Colon (tissue), 2 donors: Measurements from ENCODE around the gene PROZ.

ENCODE experiments used
- FAIRE-seq: peaks from 2 replicates; lab custom pipeline; 2012; peaks lifted over from hg19 to GRCh38; lab: Jason Lieb, UNC
- donor health status: control.
- donor health status: control.

PROZ gene

DNA sequence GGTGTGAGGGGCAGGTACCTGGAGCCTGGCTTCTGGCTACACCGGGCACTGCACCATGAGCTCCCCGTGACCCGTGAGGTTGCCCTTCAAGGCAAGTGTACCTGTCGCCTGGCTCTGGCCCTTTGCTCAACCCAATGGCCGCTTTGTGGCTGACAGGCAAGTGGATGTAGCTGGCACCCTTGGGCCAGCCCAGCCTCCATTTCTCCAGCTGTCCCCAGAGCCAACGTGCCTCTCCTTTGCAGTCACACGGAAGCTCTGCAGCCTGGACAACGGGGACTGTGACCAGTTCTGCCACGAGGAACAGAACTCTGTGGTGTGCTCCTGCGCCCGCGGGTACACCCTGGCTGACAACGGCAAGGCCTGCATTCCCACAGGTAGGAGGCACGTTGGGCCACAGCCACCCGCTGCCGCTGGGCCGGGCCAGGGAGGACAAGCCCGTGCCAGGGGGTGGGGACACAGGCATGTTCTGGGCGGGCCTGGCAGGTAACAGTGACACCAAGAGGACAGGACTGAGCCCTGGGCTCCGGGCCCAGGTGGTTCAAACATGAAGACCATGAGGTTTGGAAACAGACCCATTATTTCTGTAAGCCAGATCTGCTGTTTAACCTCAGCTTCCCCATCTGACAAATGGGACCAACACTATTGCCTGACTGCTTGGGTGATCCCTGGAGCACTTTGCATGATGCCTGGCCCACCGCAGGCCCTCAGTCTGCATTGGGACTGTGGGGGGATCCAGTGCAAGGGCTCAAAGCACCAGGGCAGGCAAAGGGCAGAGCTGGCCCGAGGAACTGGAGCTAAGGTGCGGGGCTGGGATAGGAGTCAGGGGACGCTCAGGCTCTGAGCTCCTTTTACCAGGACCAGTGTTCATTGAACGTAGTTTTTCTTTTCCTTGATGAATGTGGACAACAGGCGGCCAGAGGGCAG, 17.5 kb upstream of the PROZ start:
- FAIRE-seq = no peak

DNA sequence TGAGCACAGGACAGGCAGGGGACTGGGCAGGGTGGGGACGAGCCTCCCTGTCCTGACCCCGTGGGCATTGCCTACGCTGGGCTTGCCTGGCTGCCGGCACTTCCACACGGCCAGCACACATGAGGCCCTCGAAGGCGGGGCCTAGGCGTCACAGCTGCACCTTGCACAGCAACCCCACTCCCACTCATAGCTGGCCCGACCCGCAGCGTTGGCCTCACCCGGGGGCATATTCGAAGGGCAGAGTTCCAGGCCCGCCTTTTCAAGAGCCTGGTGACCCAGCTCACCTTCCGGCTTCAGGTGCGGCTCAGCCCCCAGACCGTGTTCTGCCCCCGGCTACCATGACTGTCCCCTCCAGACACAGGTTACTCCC, 16.9 kb upstream of the PROZ start:
- no peak for FAIRE-seq

DNA sequence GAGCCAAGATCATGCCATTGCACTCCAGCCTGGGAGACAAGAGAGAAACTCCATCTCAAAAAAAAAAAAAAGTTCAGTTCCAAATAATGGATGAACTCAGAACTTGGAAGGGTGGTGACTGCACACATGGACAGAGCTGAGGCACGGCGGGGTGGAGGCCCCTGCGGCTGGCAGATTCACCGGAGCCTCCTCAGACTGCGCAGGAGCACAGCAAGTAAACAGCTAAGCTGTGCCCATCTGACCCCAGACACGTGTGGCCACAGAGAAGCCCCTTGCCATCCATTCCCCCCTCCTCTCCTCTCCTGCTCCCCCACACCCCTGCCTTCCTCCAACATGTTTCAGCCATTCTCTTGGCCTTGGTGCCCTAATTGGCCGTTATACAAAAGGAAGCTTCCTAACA, 15.6 kb upstream of the PROZ start:
- no peak for FAIRE-seq

DNA sequence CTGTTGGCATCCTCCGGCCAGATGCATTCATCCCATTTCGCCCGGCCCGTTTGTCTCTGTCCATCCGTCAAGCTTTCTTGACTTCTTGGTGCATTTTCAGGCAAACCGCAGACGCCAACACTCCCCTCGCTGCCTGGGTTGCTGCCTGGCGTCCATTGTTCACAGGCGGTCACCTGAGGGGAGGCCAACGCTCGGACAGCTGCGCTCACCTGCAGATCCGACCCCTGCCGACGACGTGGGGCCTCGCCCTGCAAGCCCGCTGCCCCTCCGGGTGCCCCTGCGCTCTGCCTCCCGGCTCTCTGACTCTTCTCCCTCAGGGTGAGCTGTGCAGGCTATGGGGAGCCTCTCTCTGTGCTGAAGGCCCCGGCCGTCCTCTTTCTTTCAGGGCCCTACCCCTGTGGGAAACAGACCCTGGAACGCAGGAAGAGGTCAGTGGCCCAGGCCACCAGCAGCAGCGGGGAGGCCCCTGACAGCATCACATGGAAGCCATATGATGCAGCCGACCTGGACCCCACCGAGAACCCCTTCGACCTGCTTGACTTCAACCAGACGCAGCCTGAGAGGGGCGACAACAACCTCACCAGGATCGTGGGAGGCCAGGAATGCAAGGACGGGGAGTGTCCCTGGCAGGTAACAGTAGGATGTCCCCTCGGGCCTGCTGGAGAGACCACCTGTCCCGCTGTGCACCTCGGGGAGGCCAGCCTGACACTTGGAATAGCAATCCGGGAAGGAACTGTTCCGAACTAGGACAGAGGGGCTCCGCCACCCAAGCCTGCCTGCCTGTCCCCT, 14.8 kb upstream of the PROZ start:
- no peak for FAIRE-seq

DNA sequence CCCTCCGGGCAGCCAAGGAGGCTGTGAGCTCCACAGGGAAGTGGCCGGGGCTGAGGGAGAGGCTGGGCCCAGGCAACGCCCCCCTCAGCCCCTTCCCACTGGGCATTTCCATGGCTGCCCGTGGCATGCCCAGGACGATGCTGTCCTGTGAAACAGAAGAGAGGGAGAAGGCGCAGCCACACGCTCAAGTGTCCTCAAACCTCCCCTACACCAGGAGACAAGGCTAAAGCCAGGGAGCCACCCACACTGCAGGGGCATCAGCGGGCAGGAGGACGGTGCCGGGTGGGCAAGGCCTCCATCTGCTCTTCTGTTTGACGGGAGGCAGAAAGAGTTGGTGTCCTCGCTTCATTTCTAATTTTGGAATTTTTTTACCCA, 14.2 kb upstream of the PROZ start:
- no peak for FAIRE-seq

DNA sequence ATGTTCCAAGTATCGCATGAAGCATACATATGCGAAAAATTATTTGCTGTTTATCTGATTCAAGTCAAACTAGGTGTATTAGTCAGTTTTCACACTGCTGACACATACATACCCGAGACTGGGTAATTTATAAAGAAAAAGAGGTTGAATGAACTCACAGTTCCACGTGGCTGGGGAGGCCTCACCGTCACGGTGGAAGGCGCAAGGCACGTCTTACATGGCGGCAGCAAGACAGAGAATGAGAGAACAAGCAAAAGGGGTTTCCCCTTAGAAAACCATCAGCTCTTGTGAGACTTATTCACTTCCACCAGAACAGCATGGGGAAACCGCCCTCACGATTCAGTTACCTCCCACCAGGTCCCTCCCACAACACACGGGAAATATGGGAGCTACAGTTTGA, 13.0 kb upstream of the PROZ start:
- FAIRE-seq = no peak

DNA sequence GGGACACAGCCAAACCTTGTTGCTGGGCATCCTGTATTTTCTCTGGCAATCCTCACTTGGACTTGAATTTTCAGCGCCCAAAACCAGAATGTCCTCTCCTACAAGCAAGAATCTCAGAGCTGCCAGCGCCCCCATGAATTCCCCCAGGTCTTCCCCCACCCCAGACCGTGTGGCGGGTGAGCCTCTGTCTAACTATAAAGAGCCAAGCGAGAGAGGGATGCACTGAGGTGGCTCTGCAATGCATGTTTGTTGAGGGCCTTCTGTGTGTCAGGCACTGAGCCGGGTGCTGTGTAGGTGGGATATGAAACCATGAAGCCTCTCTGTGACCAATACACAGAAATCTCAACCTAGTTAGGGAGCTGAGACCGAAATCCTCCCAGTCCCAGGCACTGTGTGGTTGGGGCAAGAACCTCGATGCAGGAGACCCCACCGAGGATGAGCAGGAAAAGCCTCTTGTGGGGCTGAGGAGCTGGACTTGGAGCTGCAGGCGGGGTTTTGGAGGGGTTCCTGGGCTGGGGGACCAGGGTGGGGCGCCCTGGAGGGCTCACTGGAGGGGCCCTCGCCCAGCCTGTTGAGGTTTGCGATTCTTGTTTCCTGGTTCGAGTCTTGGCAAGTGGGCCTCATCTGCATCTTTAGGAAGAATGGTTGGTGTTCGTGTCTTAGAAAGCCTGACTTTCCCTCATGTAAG, 12.4 kb upstream of the PROZ start:
- no peak for FAIRE-seq

DNA sequence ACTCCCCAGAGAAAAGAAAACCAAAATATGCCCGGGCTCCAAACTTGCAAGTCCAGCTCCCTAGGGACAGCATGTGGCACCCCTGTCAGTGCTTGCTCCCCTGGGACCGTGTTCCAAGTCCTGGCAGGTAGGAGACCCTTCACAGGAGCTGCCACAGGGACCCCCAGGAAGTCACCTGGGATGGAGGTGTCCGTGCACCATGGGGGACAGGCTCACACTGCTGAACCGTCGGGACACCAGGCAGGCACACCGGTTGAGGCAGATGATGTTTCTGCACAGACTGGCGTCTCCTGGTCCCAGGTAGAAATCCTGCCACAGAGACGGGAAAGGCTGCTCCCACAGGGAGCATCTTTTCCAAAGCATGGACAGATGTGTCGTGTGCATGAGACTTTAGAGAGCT, 11.7 kb upstream of the PROZ start:
- no peak for FAIRE-seq

DNA sequence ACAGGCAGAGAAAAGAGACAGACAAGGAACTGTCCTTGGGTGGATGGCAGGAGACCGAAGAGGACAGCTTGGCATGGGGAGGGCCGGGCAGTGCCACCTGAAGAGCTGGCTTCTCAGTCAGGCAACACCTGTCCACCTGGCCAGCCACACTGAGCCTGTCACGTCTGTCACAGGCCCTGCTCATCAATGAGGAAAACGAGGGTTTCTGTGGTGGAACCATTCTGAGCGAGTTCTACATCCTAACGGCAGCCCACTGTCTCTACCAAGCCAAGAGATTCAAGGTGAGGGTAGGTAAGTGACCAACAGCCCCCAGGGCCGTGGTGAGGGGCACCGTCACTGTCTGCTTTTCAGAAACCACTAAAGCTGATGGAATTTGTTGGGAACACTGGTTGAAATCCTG, 11.2 kb upstream of the PROZ start:
- FAIRE-seq = no peak

DNA sequence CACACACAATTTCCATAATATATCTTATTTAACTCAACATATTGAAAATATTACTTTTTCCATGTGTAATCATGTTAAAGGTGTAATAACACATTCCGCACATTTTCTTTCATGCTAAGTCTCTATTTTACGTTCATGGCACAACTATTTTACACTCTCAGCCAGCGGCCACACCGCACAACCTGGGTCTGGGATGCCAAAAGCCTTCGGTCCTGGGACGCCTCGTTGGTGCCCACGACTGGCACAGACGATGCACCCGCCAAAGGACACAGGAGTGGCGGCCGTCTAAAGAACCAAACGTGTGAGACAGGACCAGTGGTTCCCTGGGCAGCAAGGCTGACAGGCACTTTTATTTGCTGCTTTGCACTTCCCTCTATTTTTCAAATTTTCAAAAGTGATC, 10.0 kb upstream of the PROZ start:
- FAIRE-seq = no peak

DNA sequence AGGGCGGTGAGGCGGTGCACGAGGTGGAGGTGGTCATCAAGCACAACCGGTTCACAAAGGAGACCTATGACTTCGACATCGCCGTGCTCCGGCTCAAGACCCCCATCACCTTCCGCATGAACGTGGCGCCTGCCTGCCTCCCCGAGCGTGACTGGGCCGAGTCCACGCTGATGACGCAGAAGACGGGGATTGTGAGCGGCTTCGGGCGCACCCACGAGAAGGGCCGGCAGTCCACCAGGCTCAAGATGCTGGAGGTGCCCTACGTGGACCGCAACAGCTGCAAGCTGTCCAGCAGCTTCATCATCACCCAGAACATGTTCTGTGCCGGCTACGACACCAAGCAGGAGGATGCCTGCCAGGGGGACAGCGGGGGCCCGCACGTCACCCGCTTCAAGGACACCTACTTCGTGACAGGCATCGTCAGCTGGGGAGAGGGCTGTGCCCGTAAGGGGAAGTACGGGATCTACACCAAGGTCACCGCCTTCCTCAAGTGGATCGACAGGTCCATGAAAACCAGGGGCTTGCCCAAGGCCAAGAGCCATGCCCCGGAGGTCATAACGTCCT, 9.4 kb upstream of the PROZ start:
- no peak for FAIRE-seq

DNA sequence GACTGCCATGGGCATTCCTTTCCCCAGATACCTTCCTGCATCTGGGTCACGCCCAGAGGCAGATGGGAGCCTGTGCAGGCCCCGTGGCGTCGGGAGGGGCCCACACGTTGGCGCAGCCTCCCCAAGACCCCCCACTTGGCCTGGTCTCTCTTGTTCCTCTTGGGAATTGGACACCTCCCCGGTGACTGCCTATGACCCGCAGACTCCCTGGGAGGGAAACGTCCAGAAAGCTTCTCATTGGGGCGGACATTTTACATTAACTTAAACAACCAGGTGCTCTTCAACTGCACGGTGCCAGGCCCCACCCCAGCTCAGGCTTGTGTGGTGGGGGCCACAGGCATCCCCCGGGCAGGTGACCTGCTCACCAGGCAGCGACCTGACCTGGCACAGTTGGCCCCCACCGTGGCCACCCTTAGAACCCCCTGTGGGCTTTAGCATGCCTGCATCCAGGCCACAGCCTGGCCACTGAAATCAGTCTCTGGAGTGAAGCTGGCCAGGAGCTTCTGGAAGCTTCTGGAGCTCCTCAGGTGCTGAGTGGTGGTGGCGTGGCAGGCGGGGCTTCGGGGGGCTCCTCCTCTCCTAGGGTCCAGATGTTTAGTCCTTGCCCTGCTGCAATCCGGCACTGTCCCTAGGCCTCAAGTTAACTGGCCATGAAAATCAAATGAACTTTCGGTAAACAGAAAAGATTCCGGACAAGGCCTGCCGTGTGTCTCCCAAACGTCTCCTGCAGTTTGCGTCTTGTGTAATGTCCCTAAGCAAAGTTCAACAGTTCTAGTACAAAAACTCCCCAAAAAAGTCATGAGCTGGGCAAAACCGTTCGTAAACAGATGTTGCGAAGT, 8.5 kb upstream of the PROZ start:
- FAIRE-seq = no peak

DNA sequence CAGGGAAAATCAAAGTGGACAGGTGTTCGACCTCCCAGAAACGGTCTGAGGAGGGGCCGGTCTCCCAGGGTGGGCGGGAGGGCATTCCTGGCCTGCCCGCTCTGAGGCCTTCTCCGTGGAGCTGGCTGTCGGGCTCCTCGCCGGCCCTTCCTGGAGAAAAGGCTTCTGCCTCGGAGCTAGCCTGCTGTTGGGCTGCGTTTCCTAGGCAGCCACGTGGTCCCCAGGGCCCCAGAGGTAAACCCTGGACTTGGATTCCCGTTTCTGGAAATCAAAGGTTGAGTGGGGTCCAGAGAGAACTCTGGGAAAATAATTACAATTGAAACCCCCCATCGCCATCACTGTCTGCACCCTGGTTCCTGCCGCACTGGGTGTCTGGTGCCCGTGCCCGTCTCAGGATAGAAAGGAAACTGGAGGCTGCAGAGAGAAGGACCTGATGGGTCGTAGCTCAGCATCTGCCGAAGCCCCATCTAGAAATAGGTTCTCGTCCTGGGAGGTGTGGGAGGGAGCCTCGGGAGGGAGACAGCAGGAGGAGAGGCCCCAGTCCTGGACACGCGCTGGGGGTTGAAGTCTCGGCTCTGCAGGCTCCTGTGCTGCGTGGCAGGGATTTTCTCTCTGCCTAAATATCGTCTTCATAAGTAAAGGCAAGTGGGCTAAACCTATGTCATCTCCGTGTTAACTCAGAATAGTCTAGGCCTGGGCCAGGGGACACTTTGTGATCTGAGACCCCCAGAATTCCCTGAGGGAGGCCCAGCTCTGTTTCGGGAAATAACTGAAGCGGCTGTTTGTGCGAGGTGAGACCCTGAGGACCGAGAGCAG, 7.7 kb upstream of the PROZ start:
- FAIRE-seq = no peak

DNA sequence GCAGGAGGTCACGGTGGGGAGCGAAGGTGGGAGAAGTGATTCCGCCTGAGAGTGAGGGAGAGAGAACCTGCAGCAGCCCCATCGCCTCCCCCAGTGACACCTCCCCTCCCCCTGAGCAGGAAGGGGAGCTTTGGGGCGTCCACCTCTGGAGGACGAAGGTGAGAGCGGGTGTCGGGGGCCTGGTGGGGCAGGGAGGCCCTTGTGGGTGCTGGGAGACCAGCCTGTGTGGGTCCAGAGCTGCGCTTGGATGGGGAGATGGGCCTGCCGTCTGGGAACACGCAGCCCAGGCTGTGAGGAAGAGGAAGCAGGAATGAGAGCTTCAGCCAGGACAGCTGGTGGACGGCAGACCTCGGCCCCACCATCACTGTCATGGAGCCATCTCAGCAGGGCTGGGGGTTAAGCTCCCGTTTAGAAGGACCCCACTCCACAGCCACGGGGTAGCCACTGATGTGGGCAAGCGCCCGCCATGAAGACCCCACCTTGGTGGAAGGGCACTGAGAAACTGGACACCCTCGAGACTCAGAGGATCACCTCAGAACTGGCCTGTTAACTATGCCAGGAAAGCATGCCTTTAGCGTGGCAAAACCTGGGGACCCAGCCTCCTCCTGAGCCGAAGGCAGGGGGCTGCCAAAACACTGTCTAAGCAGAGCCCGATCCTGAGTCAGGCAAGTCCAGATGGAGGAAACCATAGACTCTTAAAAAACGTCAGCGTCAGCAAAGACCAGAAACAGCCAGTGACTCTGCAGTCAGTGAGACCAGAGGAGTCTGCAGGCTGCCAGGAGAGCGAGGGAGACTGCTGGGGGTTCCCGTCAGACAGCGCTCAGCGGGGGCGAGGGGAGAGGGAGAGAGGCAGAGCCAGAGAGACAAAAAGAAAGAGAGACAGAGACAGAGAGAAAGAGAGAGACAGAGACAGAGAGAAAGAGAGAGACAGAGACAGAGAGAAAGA, 6.4 kb upstream of the PROZ start:
- FAIRE-seq = no peak

DNA sequence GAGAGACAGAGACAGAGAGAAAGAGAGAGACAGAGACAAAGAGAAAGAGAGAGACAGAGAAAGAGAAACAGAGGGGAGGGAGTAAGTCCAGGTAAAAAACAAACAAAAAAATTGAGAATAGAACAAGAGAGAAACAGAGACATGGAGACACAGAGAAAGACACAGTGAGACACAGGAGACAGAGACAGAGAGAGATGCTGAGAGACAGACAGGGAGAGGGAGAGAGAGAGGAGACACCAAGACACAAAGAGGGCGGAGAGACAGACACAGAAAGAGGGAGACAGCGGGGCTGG, 5.8 kb upstream of the PROZ start:
- FAIRE-seq = no peak

DNA sequence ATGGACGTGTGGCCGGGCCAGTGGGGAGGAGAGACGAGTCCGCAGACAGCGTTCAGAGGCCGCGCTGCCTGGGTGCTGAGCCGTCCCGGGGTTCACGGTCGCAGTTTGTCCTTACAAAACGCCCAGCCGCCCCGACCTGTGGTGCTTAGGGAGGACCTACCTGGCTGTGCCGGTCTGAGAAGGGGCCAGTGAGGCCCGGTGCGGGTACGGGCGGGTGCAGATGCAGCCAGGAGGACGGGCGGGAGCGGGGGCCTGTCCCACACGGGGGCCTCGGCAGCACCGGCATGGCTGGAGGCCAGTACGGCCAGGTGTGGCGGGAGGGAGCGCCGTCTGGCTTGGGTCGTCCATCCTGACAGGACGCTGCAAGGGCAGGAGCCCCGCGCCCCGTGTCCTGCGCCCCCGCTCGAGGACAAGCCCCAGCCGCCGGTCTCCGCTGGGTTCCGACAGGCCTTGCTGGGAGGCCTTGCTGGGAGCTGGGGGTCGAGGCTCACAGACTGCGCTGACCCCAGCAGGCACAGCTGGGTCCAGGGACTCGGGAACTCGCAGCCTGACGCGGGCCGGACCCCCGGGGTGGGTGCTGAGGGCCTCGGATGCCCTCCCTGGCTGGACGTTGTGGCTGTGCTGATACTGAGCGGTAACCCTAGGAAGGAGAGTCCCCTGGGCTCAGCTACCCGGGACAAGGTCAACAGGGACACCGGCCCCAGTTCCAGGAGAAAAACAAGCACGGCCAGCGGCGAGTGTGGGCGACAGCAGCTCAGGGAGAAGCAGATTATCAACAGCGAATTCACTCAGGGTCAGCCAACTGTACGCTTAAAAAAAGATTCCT, 5.3 kb upstream of the PROZ start:
- FAIRE-seq = no peak

DNA sequence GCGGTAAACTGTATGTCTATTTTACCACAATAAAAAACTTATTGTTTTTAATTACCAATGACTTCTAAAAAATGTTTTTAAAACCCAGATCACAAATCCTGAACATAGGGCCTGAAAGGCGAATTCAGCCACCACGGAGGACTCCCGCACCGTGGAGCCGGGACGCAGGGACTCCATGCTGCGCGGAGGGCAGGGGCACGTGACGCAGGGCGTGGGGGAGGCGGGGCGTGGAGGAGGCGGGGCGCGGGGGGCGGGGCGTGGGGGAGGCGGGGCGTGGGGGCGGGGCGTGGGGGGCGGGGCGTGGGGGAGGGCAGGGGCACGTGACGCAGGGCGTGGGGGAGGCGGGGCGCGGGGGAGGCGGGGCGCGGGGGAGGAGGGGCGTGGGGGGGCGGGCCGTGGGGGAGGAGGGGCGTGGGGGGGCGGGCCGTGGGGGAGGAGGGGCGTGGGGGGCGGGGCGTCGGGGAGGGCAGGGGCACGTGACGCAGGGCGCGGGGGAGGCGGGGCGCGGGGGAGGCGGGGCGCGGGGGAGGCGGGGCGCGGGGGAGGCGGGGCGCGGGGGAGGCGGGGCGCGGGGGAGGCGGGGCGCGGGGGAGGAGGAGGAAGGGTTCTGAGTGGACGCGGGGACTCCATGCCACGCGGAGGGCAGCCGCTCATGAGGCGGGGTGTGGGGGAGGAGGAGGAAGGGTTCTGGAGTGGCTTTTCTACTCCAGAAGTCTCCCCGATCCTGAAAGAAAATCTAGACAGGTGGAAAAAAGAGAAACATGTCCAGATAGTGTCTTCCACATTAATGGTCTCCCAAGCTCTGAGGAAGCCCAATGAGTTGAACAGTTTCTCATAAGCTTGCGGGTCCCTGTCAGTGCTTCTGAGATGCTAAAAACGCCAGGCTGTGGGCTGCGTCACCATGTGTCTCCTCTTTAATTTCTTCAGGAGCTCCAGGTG, 4.4 kb upstream of the PROZ start:
- FAIRE-seq = no peak

DNA sequence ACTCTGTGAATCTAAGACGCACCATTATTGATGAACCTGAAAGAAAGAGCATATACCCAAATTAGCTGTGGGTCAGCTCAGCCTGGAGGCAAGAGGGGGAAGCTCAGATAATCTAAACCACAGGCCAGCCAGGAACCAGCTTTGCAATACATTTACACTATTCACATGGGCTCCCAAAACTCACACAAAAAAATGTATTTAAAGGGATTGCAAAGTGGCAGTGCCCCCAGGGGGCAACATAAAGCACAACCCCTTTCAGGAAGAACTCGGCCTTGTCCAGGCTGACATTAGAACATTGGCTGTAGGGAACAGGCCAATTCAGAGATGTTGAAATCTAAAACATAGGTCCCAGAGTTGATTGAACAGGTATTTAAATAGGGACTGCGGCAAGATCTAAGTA, 3.2 kb upstream of the PROZ start:
- no peak for FAIRE-seq
